ENCODE measurements around the gene ZDHHC11.
"Not testable (repeated sequence)": the region's sequence is repeated elsewhere in the genome, so short reads cannot be mapped to it uniquely, and the experiment has no call there.

The ZDHHC11 gene

DNA sequence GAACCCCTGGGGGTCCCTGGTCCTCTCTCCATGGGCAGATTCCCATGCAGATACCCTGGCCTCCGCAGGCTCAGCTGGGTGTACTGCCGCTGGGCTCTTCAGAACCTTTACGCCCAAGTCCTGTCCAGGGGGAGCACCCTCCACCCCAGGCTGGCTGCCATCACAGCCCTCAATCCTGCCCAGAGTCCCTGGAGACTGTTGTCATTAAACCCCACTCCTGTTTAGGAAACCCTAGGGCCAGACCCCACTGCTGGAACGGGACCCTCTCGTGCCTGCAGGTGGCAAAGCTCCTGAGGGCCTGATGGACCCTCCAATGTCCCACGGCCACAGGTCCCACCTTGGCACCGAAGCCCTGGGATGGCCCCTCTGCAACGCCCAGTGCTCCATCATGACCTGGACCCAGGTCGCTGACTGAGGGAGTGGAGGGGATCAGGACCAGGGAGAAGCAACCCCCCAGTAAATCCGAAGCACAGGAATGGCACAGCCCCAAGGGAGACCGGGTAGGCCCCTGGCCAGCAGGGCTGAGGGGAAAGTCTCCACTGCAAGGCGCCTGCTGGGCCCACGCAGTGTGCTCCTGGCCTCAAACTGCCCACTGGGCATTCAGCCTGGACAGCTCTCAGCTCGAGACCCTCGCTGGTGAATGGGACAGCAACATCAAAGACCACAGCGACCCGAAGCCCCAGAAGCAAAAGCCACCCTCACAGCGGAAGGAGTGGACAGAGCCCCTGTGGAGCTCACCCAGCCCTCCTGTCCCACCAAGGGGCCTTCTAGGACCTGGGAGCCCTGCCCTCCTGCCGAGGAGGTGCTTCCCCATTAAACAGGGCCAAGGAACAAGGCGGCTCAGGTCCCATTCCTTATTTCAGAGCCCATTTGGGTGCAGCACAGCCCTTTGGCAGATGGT is 74.6 kb downstream of the ZDHHC11 start:
- Mint-ChIP-seq H3K27ac (no peak overlapping the region), H3K9me3 (no peaks in the 10 kb centered on the region), H3K4me3 (no peak overlapping the region), H3K36me3 (no peaks in the 10 kb centered on the region), H3K4me1 (peaks cover 7% of the 10 kb centered on the region)
- DNase-seq (ENCODE audit: low spot score in 2 of 2), result no peak
- no peak for ATAC-seq

DNA sequence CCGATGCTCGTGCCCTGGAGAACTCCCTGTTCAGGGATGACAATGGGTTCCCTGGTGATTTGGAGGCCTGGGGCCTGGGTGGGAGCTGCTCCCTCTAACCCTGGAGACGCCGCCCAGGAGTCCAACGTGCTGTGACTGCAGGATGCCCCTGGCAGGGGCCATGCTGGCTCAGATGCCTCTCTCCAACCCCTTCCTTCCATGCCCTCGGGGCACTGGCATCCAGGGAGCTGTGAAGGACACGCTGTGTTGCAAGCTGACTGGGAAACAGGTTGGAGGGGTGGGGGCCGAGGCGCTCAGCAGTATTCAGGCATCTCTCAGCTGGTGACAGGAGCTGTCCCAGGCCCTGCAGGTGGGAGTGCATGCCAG is 75.2 kb downstream of the ZDHHC11 start:
- H3K36me3 Mint-ChIP-seq; DNase-seq (ENCODE audit: low spot score in 2 of 2); H3K9me3 Mint-ChIP-seq; H3K4me3 Mint-ChIP-seq; ATAC-seq; H3K27ac Mint-ChIP-seq; H3K4me1 Mint-ChIP-seq: not testable (repeated sequence)

DNA sequence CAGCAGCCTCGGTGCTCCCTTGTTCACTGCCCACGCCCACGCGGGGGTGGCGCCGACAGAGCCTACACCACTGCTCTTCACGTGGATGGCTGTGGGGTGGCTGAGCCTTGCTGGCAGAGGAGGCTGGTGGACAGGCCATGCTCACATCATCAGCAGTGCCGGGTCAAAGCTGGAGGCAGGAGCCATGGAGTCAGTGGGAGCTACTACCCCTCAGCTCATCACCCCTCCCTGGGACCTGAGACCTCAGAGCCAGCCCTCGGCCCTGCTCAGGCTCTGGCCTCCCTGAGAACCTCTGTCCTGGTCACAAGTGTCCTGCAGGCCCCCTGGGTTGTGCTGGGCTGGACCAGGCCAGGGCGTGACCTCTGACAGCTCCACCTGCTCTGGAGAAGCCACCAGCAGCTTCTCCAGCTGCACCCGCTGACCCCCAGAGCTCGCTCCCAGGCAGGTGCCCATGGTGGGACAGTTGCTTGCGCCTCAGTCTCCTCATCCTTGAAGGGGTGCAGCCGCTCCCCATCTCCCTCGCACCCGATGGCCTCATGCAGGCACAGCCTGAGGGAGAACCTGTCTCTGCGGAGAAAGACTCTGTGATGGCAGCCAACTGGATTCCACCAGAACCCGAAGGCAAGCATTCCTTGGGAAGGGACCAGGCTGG is 75.8 kb downstream of the ZDHHC11 start:
- H3K27ac Mint-ChIP-seq; H3K4me1 Mint-ChIP-seq; DNase-seq (ENCODE audit: low spot score in 2 of 2); H3K36me3 Mint-ChIP-seq; ATAC-seq; H3K4me3 Mint-ChIP-seq; H3K9me3 Mint-ChIP-seq: not testable (repeated sequence)

DNA sequence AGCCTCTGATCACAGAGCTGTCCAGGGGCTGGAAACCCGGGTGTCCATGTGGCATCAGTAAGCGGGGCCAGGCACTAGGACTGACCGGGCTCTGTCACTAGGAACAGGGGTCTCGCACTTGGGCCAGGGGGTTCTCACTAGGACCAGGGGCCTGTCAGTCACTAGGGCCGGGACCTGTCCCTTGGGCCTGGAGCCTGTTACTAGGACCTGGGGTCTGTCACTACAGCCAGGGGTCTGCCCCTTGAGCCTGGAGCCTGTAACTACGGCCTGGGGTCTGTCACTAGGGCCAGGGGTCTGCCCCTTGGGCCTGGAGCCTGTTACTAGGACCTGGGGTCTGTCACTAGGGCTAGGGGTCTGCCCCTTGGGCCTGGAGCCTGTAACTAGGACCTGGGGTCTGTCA is 76.5 kb downstream of the ZDHHC11 start:
- H3K4me3 Mint-ChIP-seq; ATAC-seq; H3K27ac Mint-ChIP-seq; H3K4me1 Mint-ChIP-seq; H3K36me3 Mint-ChIP-seq; DNase-seq (ENCODE audit: low spot score in 2 of 2); H3K9me3 Mint-ChIP-seq: not testable (repeated sequence)

DNA sequence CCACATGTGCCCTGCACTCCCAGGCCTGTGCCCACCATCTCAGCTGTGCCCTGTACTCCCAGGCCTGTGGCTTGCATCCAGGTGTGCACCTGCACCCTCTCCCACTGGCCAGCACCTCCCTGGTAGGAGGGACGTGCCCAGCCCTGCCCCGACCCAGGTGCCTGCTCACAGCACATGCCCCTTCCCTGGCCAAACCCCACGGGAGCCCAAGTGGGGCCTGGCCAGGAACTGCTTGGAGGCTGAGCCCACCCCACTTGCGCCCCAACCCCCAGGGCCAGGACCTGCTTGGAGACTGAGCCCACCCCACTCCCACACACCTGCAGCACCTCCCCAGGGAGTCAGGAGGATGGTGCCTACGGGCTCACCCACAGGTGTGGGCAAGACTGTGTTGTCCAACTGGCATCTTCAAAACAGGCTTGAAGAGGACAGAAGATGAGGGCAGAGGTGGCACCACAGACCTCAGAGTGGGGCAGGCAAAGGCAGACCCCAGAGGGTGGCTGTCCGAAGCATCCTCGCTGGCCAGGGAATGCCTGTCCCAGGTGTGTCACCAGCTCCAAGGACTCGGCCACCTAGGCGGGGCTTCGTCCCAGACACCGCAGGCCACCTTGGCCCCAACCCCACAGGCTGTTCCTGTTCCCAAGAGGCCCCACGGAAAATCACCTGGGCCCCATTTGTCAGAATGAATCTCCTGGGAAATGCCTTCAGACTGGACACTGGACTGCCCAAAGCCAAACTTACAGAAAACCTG is 77.1 kb downstream of the ZDHHC11 start:
- Mint-ChIP-seq H3K4me3 (no peak overlapping the region), H3K36me3 (no peaks in the 10 kb centered on the region), H3K9me3 (no peaks in the 10 kb centered on the region), H3K27ac (no peak overlapping the region), H3K4me1 (peaks cover 7% of the 10 kb centered on the region)
- peak; percentile 1 for ATAC-seq
- no peak for DNase-seq (ENCODE audit: low spot score in 2 of 2)

DNA sequence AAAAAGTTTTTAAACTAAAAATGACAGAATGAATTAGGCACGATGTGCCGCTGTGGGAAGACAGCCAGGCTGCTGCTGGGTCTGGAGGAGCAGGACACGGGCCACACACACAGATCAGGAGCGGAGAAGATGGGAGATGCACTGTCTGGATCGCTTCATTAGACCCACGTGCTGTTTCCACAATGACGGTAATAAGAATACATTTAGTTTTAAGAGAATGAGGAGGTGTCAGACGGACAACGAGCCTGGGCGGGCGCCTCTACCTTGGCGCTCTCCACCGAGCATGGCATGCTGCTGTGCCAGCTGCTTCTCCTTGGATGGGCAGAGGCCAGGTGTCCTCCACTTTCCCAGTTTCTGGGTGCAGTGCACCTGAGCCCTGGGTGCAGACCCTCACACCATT is 77.9 kb downstream of the ZDHHC11 start:
- not testable (repeated sequence) for DNase-seq (ENCODE audit: low spot score in 2 of 2); H3K9me3 Mint-ChIP-seq

DNA sequence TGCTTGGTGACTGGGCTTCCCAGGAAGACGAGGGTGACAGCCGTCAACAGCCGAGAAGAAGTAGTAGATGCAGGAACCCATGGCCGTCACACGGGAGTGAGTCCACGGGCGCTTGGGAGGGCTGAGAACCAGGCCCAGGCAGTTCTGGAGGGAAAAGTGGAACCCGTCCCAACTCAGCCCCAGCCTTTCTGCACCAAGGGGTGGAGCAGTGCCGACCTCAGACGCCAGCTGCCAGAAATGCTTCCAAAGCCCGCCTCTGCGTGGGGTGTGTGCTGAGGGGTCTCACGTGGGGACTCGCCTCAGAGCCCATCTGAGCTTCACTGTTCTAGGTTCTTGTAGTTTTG is 78.3 kb downstream of the ZDHHC11 start:
- H3K4me3 Mint-ChIP-seq; H3K27ac Mint-ChIP-seq; DNase-seq (ENCODE audit: low spot score in 2 of 2); H3K4me1 Mint-ChIP-seq; H3K36me3 Mint-ChIP-seq; ATAC-seq; H3K9me3 Mint-ChIP-seq: not testable (repeated sequence)

More for the DNA sequence above, 77.9 kb downstream of the ZDHHC11 start:
- not testable (repeated sequence) for ATAC-seq, H3K4me1 Mint-ChIP-seq, H3K4me3 Mint-ChIP-seq, H3K36me3 Mint-ChIP-seq, H3K27ac Mint-ChIP-seq

DNA sequence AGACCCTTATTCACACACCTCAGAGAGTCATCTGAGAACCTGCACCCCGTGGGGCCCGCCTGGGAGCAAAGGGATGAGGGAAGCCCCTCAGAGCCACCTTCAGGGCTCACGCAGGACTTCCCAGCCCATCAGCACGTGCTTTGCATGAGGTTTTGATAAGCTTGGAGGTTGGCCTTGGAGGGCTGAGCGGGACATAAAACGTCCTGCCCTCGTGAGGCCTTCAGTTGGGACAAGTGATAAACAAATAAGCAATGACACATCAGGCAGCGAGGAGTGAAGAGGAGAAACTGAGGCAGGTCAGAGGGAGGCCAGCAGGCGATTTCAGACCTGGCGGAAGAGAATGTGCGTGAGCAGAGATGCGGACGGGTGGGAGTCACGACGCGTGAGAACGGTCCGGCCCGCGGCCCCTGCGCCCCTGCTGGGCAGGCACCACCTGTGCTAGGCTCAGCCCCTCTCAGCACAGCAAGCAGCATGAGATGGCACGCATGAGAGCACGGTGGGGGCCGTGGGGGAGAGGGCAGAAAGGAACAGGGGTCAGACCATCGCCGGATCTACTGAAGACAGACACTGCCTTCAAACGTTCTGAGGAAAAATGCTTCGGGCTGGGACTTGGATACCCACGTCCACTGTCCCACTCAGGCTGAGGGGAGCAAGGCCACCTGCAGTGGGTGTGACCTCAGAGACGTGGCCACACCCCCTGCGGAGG is 78.8 kb downstream of the ZDHHC11 start:
- not testable (repeated sequence) for DNase-seq (ENCODE audit: low spot score in 2 of 2); H3K4me3 Mint-ChIP-seq; ATAC-seq; H3K9me3 Mint-ChIP-seq; H3K4me1 Mint-ChIP-seq; H3K36me3 Mint-ChIP-seq; H3K27ac Mint-ChIP-seq

DNA sequence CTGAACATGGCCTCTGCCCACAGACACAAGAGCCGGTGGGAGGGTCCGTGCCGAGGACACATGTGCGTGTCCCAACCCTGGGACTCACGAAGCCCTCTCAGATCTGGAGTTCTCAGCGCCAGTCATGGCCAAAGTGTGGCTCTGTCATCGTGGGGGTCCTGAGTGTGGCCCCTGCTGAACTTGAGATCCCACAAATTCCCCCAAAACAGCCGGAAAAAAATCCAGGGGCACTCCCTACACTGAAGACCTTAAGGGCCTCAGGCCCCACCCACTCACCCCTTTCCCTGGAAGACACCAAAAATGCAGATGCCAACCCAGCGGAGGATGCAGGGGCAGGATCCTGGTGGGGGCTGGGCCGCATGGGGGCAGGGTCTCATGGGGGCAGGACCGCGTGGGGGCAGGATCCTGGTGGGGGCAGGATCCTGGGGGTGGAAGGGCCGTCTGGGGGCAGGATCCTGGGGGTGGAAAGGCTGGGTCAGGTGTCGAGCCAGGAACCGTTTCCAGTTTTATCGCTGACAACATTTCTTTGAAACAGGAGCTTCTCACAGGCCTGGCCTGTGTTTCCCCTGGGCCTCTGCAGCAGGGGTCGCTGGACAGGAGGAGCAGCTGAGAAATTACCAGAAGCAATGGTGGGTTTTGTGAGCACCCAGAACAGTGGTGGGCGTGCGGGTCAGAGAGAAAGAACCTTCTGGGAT is 79.6 kb downstream of the ZDHHC11 start:
- H3K9me3 Mint-ChIP-seq; DNase-seq (ENCODE audit: low spot score in 2 of 2); H3K4me1 Mint-ChIP-seq; ATAC-seq; H3K36me3 Mint-ChIP-seq; H3K27ac Mint-ChIP-seq; H3K4me3 Mint-ChIP-seq: not testable (repeated sequence)

DNA sequence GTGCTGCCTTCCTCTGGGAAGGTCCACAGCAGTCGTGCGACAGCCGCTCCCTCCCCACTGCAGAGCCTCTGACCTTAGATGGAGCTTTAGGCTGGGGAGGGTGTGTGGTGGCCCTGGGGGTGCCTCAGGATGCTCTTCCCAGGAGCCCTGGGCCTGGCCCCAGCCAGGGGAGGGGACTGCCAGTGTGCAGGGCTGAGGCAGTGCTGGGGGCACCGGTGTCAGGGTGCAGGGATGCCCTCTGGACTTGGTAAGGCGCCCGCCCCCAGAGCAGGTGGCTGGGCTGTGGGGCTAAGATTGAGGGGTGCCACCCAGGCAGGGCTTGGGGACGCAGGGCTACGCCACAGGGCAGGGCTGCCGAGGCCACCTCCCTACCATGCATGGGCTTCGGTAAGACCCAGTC is 80.2 kb downstream of the ZDHHC11 start:
- H3K9me3 Mint-ChIP-seq; H3K27ac Mint-ChIP-seq; H3K4me3 Mint-ChIP-seq; DNase-seq (ENCODE audit: low spot score in 2 of 2); H3K4me1 Mint-ChIP-seq; H3K36me3 Mint-ChIP-seq: not testable (repeated sequence)
- ATAC-seq, result peak; percentile 11

DNA sequence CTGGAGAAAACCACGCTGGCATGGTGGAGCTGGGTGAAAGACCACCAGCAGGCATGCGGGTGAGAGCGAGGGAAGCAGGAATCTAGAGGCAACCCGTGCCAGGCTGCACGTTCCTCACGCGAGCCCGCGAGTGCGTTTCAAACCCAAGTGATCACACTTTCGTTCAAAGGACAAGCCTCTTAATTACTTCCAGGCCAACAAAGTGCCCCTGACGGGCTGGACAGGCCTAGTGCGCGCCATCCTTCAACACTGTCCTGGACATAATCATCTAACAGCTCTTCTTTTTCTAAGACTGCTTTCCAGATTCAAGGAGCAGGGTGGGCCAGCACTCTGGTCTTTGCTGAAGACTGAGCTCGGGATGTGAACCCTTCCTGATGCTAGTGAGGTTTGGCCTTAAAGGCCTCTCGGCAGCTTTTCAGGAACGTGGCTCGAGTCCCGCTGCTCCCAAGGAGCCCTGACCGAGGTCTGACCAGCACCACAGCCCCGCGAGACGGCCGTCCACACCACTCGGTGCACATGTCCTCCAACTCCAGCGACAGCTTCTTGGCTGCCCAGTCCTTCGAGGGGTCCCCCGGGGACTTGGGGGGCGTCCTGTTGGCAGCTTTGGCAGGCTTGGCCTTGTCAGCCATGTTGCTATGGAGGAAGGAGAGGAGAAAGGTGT is 81.2 kb downstream of the ZDHHC11 start:
- H3K36me3 Mint-ChIP-seq; H3K9me3 Mint-ChIP-seq; ATAC-seq; DNase-seq (ENCODE audit: low spot score in 2 of 2); H3K27ac Mint-ChIP-seq; H3K4me3 Mint-ChIP-seq: not testable (repeated sequence)
- peaks cover 14% of the 10 kb centered on the region for H3K4me1 Mint-ChIP-seq

DNA sequence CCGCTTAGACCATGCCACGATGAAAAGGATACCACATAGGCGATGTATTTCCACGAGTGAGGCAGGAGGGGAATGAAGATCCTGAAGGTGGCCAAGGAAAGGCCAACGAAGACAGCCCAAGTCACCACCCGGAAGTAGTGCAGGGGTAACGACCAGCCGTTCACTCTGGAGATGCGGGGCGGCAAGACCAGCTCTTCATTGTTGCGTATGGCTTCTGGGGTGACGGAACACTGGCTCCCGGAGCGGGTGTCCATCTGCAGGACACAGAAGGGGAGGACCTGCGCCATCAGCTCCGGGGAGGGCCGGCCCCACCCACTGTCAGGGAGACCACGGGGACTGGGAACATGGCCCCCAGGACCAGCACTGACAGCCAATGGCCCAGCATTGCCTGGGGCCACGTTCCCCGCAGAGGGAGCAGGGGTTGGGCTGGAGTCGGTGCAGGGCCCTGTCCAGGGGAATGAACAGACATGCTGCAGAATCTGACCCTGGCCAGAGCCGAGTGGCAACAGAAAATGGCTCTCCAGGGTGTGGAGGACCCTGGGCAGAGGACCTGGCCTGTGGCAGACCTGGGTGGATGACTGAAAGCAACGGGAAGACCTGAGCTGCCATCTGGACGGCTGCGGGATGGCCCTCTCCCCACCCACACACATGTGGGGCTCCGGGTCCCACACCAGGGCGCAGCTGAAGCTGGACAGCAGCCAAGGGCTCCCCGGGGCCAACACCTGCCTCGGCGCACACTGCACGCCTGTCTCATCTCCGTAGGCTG is 83.9 kb downstream of the ZDHHC11 start:
- ATAC-seq (no peak), DNase-seq (ENCODE audit: low spot score in 2 of 2) (no peak)
- Mint-ChIP-seq H3K9me3 (no peaks in the 10 kb centered on the region), H3K36me3 (no peaks in the 10 kb centered on the region), H3K4me1 (peaks cover 14% of the 10 kb centered on the region), H3K27ac (no peak overlapping the region), H3K4me3 (no peak overlapping the region)

DNA sequence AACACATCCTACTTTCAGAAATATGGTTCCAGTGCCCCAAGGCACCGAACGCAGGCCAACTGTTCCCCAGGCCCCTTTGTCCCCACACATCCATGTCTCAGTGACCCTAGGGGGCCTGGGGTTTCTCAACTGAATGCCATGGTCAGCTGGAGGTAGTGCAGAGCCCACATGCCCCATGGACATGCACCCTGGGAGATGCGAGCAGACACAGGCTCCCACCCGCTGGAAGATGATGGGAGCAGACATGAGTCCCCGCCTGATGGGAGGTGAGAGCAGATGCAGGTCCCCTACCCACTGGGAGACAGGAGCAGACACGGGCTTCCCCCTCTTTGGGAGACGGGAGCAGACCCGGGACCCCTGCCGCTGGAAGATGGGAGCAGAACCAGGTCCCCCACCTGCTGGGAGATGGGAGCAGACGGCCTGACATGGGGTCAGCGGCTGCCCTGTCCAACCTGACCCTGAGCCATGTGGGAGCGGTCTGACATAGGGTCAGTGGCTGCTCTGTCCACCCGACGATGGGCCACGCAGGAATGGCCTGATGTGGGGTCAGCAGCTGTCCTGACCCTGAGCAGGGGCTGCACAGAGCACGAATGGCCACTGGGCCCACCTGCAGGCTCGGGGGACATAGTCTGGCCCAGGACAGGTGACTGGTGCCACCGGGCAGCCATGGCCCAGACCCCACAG is 84.7 kb downstream of the ZDHHC11 start:
- DNase-seq (ENCODE audit: low spot score in 2 of 2), result no peak
- Mint-ChIP-seq H3K36me3 (no peaks in the 10 kb centered on the region), H3K4me3 (no peak overlapping the region), H3K4me1 (peaks cover 7% of the 10 kb centered on the region), H3K27ac (no peak overlapping the region), H3K9me3 (no peaks in the 10 kb centered on the region)
- ATAC-seq, result no peak
